Neural cell (in vitro differentiated cells): ENCODE results near the gene JMJD8. TPM values are rescaled to one million over a fixed set of nuclear protein-coding genes. Genes with fewer than 3 reads are reported as not detected.

Experiments
- H2AFZ ChIP-seq: fragments of 200-600, 300-800 bp; sonication (generic), shearing (Covaris generic); 2 replicates; pipeline ENCODE4 v1.6.0; 2014; ENCODE audit warnings: low read depth, mild to moderate bottlenecking, antibody characterized with exemption, low read length, moderate library complexity
- H3F3A ChIP-seq: fragments of 200-600 bp; shearing (Covaris generic); 2 replicates; pipeline ENCODE4 v1.6.1; 2016; ENCODE audit warnings: mild to moderate bottlenecking, moderate library complexity, mixed read lengths, antibody characterized with exemption, low read length; ENCODE audit not compliant: insufficient read depth, poor library complexity, severe bottlenecking
- H3K27ac ChIP-seq: fragments of 200-600, 300-800 bp; sonication (generic), shearing (Covaris generic); 2 replicates; pipeline ENCODE4 v1.5.1; 2014; ENCODE audit warnings: mild to moderate bottlenecking, low read length, moderate library complexity
- H3K27me3 ChIP-seq: fragments of 300-800, 200-600 bp; sonication (generic), shearing (Covaris generic); 2 replicates; pipeline ENCODE4 v1.6.0; 2014; ENCODE audit warnings: mild to moderate bottlenecking, low read depth, low read length, moderate library complexity; ENCODE audit not compliant: insufficient read depth
- H3K36me3 ChIP-seq: fragments of 300-800, 200-600 bp; sonication (generic), shearing (Covaris generic); 2 replicates; pipeline ENCODE4 v1.5.1; 2014; ENCODE audit warnings: mild to moderate bottlenecking, antibody characterized with exemption, low read length, moderate library complexity; ENCODE audit not compliant: insufficient read depth
- H3K4me2 ChIP-seq: fragments of 300-800, 200-600 bp; sonication (generic), shearing (Covaris generic); 2 replicates; pipeline ENCODE4 v1.6.0; 2014; ENCODE audit warnings: mild to moderate bottlenecking, low read length
- H3K4me3 ChIP-seq: fragments of 300-800, 200-600 bp; sonication (generic), shearing (Covaris generic); 2 replicates; pipeline ENCODE4 v1.5.1; 2014; ENCODE audit warnings: mild to moderate bottlenecking, low read length, moderate library complexity
- H3K79me2 ChIP-seq: fragments of 200-600 bp; shearing (Covaris generic); replicated peaks from 2 replicates; pipeline ENCODE4 v1.6.0; 2014; ENCODE audit warnings: mild to moderate bottlenecking, low read length, moderate library complexity; ENCODE audit not compliant: insufficient read depth
- H3K9ac ChIP-seq: fragments of 300-800, 200-600 bp; sonication (generic), shearing (Covaris generic); 2 replicates; pipeline ENCODE4 v1.6.1; 2016; ENCODE audit warnings: mild to moderate bottlenecking, low read length, mixed read lengths
- H3K9me2 ChIP-seq: fragments of 200-600 bp; shearing (Covaris generic); 2 replicates; pipeline ENCODE4 v1.6.1; 2016; ENCODE audit warnings: mild to moderate bottlenecking, low read length, mixed read lengths; ENCODE audit not compliant: insufficient read depth
- H3K9me3 ChIP-seq: fragments of 200-600, 300-800 bp; sonication (generic), shearing (Covaris generic); 2 replicates; pipeline ENCODE4 v1.6.1; 2016; ENCODE audit warnings: mild to moderate bottlenecking, mixed run types, low read length, moderate library complexity, mixed read lengths
- H4K20me1 ChIP-seq: fragments of 200-600 bp; shearing (Covaris generic); 2 replicates; pipeline ENCODE4 v1.6.1; 2016; ENCODE audit warnings: mild to moderate bottlenecking, mixed run types; ENCODE audit not compliant: insufficient read depth
- EP300 ChIP-seq: fragments of 450-650 bp; conservative IDR thresholded peaks from 2 replicates; pipeline ENCODE4 v1.6.1; 2014; ENCODE audit warnings: antibody characterized with exemption, mild to moderate bottlenecking, moderate library complexity; ENCODE audit not compliant: poor library complexity, severe bottlenecking
- EZH2 ChIP-seq: fragments of 200-600, 300-800 bp; shearing (Covaris generic), sonication (generic); IDR thresholded peaks from 2 replicates; pipeline ENCODE4 v1.6.1; 2014; ENCODE audit warnings: antibody characterized with exemption, low read length, borderline replicate concordance, mild to moderate bottlenecking; ENCODE audit not compliant: insufficient read depth, poor library complexity, severe bottlenecking
- MXI1 ChIP-seq: fragments of 450-650 bp; conservative IDR thresholded peaks from 2 replicates; pipeline ENCODE4 v1.6.1; 2014; ENCODE audit warnings: antibody characterized with exemption, mild to moderate bottlenecking; ENCODE audit not compliant: poor library complexity, severe bottlenecking
- POLR2AphosphoS5 ChIP-seq: IDR thresholded peaks from 2 replicates; pipeline ENCODE4 v1.6.1; 2012
- RAD21 ChIP-seq: fragments of 450-650 bp; conservative IDR thresholded peaks from 2 replicates; pipeline ENCODE4 v1.6.1; 2014; ENCODE audit warnings: antibody characterized with exemption, mild to moderate bottlenecking, moderate library complexity
- SMC3 ChIP-seq: fragments of 450-650 bp; conservative IDR thresholded peaks from 2 replicates; pipeline ENCODE4 v1.6.1; 2014; ENCODE audit warnings: antibody characterized with exemption, mild to moderate bottlenecking, moderate library complexity; ENCODE audit not compliant: poor library complexity
- TAF1 ChIP-seq: IDR thresholded peaks from 2 replicates; pipeline ENCODE4 v1.6.1; 2012; ENCODE audit warnings: low read depth
- polyA plus RNA-seq: library from polyadenylated mRNA; depleted of rRNA; stranded (reverse); fragments of >200 nt; gene quantifications from 2 replicates; pipeline ENCODE4 v1.2.3, GENCODE V29; 2014
- TF ChIP-seq, protein P1 (sequence below): IDR thresholded peaks from 2 replicates; pipeline ENCODE4 v1.6.1; 2012; ENCODE audit warnings: borderline replicate concordance
- TF ChIP-seq, protein P2 (sequence below): fragments of 450-650 bp; IDR thresholded peaks from 2 replicates; pipeline ENCODE4 v1.5.1; 2014; ENCODE audit warnings: antibody characterized with exemption, mild to moderate bottlenecking, moderate library complexity; ENCODE audit not compliant: poor library complexity, severe bottlenecking

Gene JMJD8
- polyA plus RNA-seq, 1 donor from 2014 or later, result 44.7 TPM

DNA sequence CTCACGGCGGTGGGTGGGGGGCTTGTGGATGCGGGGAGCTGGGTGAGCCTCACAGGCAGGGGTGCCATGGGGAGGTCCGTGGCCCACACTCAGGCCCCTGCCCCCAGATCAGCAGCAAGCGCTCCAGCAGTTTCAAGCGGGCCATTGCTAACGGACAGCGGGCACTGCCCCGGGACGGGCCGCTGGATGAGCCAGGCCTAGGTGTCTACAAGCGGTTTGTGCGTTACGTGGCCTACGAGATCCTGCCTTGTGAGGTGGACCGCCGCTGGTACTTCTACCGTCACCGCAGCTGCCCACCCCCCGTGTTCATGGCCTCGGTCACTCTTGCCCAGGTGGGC lies 7.6 kb downstream of the JMJD8 start:
- Histone ChIP-seq H3K9me3 (no peaks in the 10 kb centered on the region), H3F3A (no peaks in the 10 kb centered on the region), H3K4me3 (no peak overlapping the region), H3K9ac (no peak overlapping the region), H3K79me2 (peaks cover 7% of the 10 kb centered on the region), H3K36me3 (no peaks in the 10 kb centered on the region), H2AFZ (no peak overlapping the region), H3K27me3 (peaks cover 3% of the 10 kb centered on the region), H4K20me1 (peaks cover 6% of the 10 kb centered on the region), H3K27ac (no peak overlapping the region), H3K9me2 (no peaks in the 10 kb centered on the region), H3K4me2 (no peak overlapping the region)
- TF ChIP-seq, protein P1, sequence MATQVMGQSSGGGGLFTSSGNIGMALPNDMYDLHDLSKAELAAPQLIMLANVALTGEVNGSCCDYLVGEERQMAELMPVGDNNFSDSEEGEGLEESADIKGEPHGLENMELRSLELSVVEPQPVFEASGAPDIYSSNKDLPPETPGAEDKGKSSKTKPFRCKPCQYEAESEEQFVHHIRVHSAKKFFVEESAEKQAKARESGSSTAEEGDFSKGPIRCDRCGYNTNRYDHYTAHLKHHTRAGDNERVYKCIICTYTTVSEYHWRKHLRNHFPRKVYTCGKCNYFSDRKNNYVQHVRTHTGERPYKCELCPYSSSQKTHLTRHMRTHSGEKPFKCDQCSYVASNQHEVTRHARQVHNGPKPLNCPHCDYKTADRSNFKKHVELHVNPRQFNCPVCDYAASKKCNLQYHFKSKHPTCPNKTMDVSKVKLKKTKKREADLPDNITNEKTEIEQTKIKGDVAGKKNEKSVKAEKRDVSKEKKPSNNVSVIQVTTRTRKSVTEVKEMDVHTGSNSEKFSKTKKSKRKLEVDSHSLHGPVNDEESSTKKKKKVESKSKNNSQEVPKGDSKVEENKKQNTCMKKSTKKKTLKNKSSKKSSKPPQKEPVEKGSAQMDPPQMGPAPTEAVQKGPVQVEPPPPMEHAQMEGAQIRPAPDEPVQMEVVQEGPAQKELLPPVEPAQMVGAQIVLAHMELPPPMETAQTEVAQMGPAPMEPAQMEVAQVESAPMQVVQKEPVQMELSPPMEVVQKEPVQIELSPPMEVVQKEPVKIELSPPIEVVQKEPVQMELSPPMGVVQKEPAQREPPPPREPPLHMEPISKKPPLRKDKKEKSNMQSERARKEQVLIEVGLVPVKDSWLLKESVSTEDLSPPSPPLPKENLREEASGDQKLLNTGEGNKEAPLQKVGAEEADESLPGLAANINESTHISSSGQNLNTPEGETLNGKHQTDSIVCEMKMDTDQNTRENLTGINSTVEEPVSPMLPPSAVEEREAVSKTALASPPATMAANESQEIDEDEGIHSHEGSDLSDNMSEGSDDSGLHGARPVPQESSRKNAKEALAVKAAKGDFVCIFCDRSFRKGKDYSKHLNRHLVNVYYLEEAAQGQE, result no peak
- TF ChIP-seq SMC3, result no peak
- no peak for TF ChIP-seq RAD21
- no peak for TF ChIP-seq EZH2
- TF ChIP-seq, protein P2, sequence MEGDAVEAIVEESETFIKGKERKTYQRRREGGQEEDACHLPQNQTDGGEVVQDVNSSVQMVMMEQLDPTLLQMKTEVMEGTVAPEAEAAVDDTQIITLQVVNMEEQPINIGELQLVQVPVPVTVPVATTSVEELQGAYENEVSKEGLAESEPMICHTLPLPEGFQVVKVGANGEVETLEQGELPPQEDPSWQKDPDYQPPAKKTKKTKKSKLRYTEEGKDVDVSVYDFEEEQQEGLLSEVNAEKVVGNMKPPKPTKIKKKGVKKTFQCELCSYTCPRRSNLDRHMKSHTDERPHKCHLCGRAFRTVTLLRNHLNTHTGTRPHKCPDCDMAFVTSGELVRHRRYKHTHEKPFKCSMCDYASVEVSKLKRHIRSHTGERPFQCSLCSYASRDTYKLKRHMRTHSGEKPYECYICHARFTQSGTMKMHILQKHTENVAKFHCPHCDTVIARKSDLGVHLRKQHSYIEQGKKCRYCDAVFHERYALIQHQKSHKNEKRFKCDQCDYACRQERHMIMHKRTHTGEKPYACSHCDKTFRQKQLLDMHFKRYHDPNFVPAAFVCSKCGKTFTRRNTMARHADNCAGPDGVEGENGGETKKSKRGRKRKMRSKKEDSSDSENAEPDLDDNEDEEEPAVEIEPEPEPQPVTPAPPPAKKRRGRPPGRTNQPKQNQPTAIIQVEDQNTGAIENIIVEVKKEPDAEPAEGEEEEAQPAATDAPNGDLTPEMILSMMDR, result no peak
- no peak for TF ChIP-seq POLR2AphosphoS5
- TF ChIP-seq EP300, result no peak
- TF ChIP-seq MXI1, result no peak

DNA sequence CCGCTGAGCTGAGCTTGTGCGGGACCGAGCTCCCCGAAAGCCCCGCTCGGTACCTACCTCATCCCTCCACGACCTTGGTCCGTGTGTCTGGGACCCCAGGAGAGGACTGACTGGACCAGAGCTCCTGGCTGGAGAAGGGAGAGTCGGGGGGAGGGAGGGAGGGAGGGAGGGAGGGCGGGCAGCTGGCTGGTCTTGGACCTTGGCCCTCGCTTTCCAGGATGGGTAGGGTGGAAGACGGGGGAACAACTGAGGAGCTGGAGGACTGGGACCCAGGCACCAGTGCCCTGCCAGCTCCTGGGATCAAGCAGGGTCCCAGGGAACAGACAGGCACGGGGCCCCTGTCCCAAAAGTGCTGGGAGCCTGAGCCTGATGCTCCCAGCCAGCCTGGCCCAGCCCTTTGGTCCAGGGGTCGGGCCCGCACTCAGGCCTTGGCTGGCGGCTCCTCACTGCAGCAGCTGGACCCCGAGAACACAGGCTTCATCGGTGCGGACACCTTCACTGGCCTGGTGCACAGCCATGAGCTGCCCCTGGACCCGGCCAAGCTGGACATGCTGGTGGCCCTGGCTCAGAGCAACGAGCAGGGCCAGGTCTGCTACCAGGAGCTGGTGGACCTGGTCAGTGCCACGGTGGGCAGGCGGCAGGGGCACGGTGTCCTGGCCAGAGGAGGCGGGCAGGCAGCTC lies 8.1 kb downstream of the JMJD8 start:
- peaks cover 1% of the 10 kb centered on the region for H4K20me1 ChIP-seq
- no peaks in the 10 kb centered on the region for H3K36me3 ChIP-seq
- H3K79me2 ChIP-seq, result peaks cover 2% of the 10 kb centered on the region
- no peak overlapping the region for H2AFZ ChIP-seq
- no peaks in the 10 kb centered on the region for H3K9me2 ChIP-seq
- TF ChIP-seq TAF1, result no peak
- TF ChIP-seq EZH2, result no peak
- TF ChIP-seq RAD21, result no peak
- no peak for TF ChIP-seq POLR2AphosphoS5
- TF ChIP-seq, protein P1, result no peak
- no peak for TF ChIP-seq SMC3
- no peak for TF ChIP-seq EP300
- no peak for TF ChIP-seq MXI1
- TF ChIP-seq, protein P2, result no peak
- no peaks in the 10 kb centered on the region for H3F3A ChIP-seq
- no peak overlapping the region for H3K27ac ChIP-seq
- no peaks in the 10 kb centered on the region for H3K9me3 ChIP-seq
- H3K9ac ChIP-seq, result no peak overlapping the region
- no peak overlapping the region for H3K4me2 ChIP-seq
- H3K4me3 ChIP-seq, result no peak overlapping the region
- H3K27me3 ChIP-seq, result peaks cover 3% of the 10 kb centered on the region
